A172 (cell line): Measurements from ENCODE around the gene C1orf74. TPM values are rescaled to one million over a fixed set of nuclear protein-coding genes. Genes with fewer than 3 reads are reported as not detected.

Experiments
- DNase-seq: peaks from one replicate; pipeline ENCODE4 v3.0.0-alpha.2; 2015; ENCODE audit warnings: low spot score
- total RNA-seq: library from RNA; depleted of rRNA; stranded (reverse); fragments of >200 nt; shearing (Covaris generic); gene quantifications from 2 replicates; pipeline ENCODE4 v1.2.3, GENCODE V29; 2014; rRNA removed

C1orf74 gene
- total RNA-seq = 5.0 and 6.6 TPM in 2 replicates

DNA sequence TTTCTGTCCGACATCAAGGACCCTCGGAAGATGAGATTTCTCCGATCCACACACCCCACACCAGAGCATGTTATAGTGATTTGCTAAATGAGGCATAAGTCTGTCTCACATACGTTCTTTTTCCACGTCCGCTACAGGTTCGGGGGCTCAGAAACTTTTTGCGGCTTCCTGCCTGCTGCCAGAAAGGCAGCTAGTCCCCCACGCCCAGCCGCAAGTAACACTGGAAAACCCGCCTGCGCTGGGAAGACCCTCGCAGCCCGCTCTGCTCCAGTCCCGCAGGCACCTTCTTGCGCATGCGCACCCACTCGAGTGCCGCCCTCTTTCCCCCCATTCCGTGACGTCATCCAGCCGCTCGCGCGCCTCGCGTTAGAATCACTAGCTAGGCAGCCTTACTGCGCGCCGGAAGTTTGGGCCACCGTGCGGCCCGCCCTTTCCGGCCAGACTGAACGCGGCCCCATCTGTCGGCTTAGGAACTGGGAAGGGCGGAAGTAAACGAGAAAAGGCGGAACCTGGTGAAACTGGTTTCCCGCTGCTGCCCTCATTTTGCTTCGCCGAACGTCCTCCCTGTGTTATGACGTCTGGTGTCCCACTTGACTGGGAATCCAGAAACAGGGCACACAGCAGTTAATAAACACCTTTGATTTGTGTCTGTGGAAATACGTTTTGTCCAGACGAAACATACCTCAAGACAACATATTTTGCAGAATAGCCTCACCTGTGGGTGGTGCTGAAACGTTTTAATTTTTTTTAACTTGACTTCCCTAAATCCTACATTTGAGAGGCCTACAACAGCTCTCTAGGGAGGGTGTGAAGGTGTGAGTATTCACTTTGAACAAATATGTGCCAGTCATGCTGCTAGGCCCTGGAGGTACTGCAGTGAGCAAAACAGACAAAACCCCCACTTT lies at the start of gene C1orf74:
TSS of gene C1orf74 (minus strand) at position 295 of the 905 bp plus-strand sequence. CDS start 925 bp downstream, outside the sequence.
- peak; percentile 98 for DNase-seq

DNA sequence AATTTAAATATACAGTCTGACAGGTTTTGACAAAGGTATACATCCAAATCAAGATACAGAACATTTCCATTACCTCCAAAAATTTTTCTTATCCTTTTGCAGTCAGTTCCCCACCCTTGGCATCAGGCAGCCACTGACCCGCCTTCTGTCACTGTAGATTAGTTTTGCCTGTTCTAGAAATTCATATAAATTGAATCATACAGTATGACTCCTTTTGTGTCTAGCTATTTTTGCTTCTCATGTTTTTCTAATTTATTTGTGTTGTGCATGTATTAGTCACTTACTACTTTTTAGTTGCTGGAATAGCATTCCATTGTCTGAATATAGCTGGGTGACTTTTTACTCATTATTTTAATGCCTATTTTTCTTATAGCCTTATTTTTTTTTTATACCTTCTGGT lies 47.3 kb upstream of the C1orf74 start:
- peak; percentile 60 for DNase-seq

DNA sequence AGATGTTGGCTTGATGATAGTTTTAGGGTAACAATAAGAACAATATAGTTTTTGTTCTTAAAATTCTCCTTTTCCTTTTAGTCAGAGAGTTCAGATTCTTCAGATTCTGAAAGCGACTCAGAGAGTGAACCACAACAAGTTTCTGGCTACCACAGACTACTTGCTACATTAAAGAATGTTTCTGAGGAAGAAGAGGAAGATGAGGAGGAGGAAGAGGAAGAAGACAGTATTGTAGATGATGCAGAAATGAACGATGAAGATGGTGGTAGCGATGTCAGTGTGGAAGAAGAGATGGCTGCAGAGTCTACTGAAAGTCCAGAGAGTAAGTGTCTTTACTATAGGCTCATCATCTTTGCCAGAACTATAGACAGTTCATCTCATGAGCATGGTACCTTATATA lies 46.4 kb upstream of the C1orf74 start:
- no peak for DNase-seq

DNA sequence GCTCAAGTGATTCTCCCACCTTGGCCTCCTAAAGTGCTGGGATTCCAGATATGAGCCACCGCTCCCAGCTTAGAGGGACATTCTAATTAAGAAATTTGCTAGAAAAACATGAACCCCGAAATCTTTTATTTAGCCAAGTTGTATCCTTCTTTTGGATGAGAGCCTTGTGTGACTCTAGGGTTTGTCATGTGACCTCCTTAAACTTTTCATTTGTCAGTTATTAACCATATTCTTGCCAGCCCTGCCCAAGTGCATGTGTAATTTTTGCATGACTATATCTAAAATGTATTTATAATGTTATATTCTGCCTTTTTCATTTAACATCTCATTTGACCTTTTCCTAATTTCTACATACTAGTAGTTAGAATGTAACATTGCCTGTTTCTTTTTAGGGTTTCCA lies 45.4 kb upstream of the C1orf74 start:
- no peak for DNase-seq

- DNase-seq = peak; percentile 98
Observed at GRCh38 chr1:209827384-209828262, 43.3 kb upstream of the C1orf74 start, which contains the start of gene UTP25. Gene UTP25 (plus strand): TSS chr1:209827972. CDS start chr1:209828064, 92 bp downstream.

DNA sequence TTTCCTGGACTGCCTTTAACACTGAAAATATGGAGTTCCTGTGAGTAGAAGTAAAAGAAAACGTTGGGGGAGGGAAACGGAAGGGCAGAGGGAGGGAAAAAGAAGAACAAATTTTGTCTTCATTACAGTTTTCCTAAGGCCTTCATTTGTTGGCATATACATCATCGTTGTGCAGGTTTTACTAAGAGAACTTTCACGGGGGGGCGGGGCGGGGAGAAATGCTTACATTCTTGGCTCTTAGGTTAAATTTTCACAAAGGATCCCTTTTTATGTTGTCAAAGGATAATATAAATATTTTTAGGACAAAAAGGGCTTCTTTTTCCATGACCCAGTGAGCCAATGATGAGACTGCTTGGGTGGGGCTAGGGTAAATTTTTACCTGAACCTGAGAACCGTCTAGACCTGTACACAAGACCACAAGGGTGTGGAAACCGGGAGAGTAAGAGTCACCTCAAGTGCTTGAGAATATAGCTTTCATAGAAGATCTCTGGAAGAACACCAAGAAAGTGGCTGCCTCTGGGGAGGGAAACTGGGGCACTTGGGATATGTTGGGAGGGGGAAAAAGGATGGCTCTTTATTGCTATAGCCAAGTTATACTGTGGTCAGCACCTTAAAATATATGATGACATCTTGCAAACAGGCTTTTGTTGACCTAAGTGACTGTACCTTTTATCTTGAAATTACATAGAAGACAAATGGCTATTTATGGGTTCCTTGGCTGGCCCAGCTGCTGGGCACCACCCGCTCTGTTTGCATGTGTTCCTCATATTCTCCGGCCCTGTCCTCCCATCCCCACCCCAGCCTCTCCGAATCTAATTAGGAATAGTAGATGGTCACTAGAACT lies 41.5 kb upstream of the C1orf74 start:
- no peak for DNase-seq

DNA sequence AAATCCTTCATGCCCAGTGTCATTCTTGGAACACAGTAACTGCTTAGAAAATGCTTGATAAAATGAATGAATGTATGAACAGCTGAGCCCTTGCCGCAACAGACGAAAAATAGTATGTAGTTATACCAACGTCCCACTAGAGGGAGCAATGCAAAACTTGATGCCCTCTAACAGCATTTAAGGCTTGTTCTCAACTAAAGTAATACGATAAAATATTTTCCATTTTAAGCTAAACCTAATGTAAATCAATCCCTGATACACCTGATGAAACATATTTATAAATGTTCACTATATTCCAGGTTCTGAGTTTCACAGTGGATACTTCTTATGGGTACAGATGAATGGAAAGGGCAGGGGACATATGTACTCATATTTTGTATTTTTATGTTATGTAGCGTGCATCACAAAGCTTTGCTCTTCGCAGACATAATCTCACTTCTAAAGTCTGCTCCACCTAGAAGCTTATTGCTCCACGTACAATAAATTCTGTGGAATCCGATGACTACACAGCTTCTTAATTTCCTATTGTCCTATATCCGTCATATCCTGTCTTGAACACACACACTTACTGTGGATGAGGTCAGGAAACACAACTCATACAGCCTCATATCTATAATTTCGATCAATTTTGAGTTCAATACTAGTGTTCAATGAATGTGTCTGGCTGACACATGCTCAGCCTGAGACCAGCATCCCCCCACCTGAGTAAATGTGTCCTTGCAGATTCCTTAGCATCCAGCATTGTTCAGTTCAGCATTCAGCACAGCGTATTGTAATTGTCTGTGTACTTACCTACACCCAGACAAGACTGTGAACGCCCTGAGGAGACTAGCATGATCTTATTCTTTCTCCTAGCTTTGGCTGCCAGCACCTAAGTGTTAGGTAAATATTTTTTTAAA lies 39.0 kb upstream of the C1orf74 start:
- peak; percentile 73 for DNase-seq

DNA sequence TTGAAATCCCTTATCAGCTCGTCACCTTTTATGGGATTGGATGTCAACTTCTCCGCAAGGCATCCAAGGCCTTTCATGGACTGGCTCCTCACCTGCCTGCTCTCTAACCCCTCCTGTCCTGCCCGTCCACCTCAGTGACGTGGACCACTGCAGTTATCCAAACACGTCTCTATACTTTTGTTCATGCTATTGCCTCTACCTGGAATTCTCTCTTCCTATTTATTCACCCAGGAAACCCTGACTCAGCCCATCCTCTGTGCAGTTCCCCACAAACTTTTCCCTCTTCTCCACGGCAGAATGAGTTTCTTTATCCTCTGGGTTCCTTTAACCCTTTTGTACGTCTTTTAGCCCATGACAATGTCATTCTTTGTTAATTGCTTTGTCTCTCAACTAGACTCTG lies 38.3 kb upstream of the C1orf74 start:
- DNase-seq = no peak

GRCh38 chr1:209820986-209821385 lies 36.6 kb upstream of the C1orf74 start:
- no peak for DNase-seq

- no peak for DNase-seq
Observed at GRCh38 chr1:209819058-209819457, 34.7 kb upstream of the C1orf74 start.

DNA sequence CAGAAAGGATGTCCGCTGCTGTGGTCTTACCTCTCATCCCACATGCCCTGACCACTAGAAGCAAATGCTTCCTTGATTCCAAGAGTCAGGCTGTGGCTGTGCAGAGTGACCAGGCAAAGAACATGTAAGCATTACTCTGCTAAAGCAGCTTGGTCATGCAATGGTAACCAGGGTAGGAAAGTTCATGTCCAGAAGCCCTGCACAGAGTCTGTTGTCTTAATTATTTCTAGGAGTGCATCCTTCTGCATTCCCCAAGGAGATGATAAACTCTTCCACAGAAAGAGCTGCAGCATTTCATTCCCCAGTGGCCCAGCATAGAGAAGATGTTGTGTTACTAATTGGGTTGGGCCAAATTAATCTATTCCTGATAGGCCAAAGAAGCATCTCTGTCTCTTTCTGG lies 33.3 kb upstream of the C1orf74 start:
- no peak for DNase-seq

- DNase-seq = no peak
Observed at GRCh38 chr1:209816923-209817322, 32.6 kb upstream of the C1orf74 start.

- no peak for DNase-seq
Observed at GRCh38 chr1:209815931-209816341, 31.6 kb upstream of the C1orf74 start.

- no peak for DNase-seq
Observed at GRCh38 chr1:209815490-209815889, 31.1 kb upstream of the C1orf74 start.

DNA sequence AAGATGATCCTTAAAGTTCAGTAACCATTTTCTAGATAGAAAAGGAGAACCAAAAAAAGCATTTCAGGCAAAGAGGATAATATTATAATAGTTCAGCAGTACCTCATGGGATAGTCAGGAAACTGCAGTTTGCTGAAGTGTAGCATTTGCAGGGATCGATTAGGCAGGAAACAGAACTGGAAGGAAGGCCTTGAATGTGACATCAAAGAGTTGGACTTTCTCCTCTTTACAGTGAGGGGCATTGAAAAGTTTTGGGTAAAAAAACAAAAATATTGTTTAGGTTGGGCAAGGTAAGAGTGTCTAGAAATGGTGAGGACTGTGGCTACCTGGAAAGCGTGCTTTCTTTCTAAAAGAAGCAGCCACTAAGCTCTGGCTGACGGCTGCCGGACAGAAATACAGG lies 29.5 kb upstream of the C1orf74 start:
- no peak for DNase-seq

GRCh38 chr1:209810783-209811182 lies 26.4 kb upstream of the C1orf74 start:
- DNase-seq = no peak

- DNase-seq = no peak
Observed at GRCh38 chr1:209809611-209810010, 25.3 kb upstream of the C1orf74 start.

- peak; percentile 95 for DNase-seq
Observed at GRCh38 chr1:209808059-209808581, 23.8 kb upstream of the C1orf74 start.

GRCh38 chr1:209807509-209807908 lies 23.1 kb upstream of the C1orf74 start:
- no peak for DNase-seq
